Stimulated activated CD8-positive, alpha-beta memory T cell treated with anti-CD3 and anti-CD28 coated beads, Interleukin-12 subunit alpha, Interleukin-12 subunit beta, amount 100 ng/mL, for 4 hours (primary cell): Measurements from ENCODE around the gene TLE2.

ENCODE experiments used
- DNase-seq: peaks from one replicate; pipeline ENCODE4 v3.0.0-alpha.2; 2020; ENCODE audit warnings: low read depth

Gene TLE2

DNA sequence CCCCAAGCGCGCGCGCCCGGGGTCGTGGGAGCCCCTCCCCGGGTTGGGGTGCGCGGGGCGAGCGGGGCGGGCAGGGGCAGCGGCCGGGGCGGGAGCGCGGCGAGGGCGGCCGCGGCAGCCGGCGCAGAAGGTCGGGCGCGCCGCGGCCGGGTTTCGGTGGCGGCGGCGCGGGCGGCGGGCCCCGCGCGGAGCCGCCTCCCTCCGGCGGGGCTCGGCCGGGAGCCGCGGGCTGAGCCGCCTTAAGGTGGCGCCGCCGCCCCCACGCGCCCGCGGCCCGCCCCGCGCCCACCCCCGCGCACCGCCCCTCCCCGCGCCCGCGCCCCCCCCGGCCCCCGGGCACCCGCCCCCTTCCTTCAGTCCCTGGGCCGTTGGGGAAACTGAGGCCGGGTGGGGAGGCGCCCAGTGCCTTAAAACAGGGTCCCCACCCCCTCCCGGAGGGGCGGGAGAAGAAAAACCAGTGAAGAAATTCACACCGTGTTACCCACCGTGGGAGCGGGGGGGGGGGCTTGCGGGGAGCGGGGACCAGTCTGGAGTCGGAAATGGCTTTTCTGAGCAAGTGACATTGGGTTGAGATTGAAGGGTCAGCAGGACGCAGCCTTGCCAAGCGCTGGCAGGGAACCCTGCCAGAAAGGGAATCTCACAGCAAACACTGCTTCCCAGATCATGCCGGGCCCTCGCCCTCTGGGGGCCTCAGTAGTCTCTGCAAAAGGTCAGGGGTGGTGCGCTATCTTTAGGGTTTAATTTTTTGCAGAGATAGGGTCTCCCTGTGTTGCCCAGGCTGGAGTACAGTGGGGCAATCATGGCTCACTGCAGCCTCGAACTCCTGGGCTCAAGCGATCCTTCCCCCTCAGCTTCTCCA is at the start of gene TLE2:
TLE2 (minus strand) TSS at position 216 of the 859 bp plus-strand sequence. CDS start 376 bp downstream, outside the sequence.
- DNase-seq, result no peak

DNA sequence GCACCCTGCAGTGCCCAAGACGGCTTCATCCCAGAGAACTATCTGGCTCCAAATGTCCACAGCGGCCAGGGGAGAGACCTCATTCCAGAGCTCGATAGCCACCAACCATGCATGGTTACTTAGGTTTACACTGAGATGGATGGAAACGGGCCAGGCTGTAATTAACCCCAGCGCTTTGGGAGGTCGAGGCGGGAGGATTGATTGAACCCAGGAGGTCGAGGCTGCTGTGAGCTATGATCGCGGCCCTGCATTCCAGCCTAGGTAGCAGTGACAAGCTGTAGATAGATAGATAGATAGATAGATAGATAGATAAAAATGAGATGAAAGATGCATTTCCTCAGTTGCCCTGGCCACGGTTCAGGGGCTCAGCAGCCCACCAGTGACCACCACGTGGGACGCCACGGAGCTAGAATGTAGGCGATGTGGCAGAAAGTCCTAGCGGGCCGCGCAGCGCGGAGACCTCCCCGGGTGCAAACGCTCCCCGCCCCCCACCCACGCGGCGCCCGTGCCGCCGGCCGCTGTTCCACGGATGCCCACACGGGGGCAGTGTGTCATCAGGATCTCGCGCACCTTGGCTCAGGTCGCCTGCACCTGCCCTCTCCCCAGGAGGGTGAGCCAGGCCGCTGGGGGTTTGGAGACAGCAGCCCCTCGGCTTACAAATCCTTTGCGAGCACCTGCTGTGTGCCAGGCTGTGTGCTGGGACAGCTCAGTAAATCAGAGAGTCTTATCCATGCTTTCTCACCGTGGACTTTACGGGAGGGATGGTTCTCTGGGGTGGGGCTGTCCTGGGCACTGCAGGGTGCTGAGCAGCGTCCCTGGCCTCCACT is 46.7 kb upstream of the TLE2 start:
- peak; percentile 68 for DNase-seq

DNA sequence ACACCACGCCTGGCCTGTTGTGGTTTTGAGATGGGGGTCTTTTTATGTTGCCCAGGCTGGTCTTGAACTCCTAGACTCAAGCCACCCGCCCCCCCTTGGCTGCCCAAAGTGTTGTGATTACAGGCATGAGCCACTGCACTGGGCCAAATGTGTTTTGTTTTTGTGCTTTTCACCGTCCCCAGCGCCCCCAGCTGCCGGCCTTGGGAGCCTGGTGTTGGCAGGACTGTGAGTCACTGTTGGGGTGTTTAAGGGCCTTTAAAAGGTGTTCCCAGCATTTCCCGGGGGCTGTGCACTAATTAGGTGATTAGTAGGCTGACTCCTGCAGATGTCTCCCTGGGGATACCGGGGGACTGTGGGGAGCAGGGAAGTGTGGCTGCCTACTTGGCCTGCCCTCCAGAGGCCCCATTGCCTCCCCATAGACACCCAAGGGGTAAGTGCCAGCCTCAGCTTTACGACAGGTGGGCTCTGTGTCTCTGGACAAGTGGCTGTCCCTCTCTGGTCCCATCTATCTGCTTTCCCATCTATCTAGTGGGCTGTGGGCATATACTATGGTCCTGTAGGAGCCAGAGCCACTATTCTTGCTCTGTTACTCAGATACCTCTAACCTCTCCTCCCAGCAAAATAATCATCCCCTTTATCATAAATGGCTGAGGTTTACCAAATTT is 45.0 kb upstream of the TLE2 start:
- DNase-seq, result no peak

DNA sequence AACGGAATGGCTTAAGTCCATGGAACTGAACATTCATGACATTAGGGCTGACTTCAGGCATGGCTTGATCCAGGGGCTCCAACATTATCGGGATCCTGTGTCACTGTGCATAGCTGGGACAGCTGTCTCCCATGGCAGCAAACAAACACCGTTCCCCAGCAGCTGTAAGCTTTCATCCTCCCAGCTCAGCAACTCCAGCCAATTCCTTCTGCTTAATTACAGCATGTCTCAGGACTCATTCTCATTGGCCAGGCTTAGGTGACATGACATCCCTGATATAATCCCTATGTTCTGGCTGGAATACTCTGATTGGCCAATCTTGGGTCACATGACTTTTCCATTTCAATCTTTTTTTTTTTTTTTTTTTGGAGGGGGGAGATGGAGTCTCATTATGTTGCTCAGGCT is 44.1 kb upstream of the TLE2 start:
- DNase-seq, result no peak

DNA sequence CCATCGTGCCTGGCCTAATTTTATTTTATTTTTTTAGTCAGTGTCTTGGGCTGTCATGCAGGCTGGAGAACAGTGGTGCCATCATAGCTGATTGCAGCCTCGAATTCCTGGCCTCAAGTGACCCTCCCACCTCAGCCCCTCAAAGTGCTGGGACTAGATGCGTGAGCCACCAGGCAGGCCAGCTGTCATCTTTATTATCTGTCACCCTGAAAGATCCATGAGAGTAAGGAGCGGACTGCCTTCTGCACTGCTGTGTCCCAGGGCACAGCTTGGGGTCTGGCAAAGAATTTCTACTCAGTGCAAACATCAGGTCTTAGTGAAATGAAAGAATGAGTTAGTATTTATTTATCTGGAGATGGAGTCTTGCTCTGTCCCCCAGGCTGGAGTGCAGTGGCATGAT is 42.7 kb upstream of the TLE2 start:
- no peak for DNase-seq

DNA sequence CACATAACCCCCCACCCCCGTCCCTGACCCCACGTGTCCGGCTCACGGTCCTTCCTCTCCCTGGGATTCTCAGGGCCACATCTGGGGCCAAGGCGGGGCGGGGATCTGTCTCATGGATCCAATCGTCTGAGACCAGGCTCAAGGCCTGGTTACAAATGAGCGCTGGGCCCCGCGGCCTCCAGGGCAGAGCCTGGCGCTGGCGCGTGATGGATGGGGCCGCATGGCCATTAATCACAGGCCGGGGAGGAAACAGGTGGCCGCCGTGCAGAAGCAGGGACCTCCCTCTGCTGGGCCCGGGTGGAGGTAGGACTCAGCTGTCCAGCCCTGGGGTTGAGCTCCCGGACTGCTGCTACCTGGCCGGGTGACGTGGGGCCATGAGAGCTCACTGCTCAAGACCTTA is 39.0 kb upstream of the TLE2 start:
- no peak for DNase-seq

DNA sequence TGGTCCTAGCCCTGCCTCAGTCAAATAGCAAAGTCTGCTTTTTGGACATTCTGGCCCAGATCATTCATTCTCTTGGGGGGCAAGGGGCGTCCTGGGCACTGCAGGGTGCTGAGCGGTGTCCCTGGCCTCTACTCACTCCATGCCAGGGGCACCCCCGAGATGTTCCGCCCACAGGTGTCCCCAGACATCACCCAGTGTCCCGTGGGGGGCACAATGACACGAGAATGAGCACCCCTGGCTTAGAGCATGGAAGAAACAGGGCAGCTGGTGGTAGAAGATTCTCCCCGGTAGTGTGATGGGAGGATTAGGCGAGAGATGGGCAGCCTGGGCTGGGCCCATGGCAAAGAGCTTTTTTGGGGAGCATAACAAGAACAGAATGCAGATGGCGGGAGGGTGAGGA is 38.5 kb upstream of the TLE2 start:
- DNase-seq, result no peak

DNA sequence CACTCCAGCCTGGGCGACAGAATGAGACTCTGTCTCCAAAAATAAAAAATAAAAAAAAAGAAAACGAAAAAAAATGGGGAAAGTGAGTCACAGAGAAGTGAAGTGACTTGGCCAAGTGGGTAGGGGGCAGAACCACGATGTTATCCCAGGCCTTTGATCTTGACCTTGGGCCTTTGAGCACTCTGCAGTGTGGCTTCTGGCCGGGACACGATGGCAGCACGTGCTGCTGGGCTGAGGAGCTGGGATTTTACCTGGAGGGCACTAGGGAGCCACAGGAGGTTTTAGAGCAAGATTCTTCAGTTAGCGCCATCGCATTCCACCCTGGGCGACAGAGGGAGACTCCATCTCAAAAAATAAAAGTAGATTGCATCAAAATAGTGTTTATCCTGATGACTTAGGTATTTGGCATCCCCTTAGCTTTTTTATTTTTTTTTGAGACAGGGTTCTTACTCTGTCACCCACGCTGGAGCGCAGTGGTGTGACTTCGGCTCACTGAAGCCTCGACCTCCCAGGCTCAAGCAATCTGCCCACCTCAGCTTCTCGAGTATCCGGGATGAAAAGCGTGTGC is 37.5 kb upstream of the TLE2 start:
- no peak for DNase-seq

DNA sequence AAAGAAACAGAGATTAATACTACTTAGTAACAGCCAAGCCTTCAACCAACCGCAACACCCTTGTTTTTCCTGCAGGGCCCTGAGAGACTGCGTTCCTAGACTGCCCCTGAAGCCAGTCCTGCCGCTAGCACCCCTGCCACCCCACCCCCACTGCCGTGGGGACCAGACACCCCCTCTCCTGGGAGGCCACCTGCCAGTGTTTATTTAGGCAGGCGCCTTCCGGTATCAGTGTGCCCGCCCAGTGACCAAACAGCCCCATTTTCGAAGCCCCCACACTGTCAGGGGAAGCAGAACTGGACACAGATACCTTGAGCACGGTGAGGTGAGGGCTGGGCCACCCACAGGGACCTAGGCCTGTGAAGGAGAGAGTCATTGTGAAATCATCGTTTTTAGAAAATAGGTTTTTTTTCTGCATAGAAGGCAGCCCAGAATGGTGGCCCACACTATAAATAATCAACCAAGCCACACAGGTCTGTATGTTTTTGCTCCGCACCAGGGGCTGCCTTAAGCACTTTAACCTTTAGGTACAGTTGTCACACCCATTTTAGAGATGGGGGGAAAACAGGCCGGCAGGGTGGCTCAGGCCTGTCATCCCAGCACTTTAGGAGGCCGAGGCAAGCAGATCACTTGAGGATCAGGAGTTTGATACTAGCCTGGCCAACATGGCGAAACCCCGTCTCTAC is 36.7 kb upstream of the TLE2 start:
- DNase-seq, result no peak

DNA sequence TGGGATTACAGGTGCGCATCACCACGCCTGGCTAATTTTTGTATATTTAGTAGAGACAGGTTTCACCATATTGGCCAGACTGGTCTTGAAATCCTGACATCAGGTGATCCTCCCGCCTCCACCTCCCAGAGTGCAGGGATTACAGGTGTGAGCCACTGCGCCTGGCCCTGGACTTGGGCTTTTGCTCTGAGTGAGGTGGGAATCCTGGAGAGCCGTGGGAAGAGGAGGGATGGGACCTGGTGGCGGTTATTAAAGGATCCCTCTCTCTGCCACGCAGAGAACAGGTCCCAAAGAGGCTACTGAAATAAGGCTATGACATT is 34.9 kb upstream of the TLE2 start:
- no peak for DNase-seq

DNA sequence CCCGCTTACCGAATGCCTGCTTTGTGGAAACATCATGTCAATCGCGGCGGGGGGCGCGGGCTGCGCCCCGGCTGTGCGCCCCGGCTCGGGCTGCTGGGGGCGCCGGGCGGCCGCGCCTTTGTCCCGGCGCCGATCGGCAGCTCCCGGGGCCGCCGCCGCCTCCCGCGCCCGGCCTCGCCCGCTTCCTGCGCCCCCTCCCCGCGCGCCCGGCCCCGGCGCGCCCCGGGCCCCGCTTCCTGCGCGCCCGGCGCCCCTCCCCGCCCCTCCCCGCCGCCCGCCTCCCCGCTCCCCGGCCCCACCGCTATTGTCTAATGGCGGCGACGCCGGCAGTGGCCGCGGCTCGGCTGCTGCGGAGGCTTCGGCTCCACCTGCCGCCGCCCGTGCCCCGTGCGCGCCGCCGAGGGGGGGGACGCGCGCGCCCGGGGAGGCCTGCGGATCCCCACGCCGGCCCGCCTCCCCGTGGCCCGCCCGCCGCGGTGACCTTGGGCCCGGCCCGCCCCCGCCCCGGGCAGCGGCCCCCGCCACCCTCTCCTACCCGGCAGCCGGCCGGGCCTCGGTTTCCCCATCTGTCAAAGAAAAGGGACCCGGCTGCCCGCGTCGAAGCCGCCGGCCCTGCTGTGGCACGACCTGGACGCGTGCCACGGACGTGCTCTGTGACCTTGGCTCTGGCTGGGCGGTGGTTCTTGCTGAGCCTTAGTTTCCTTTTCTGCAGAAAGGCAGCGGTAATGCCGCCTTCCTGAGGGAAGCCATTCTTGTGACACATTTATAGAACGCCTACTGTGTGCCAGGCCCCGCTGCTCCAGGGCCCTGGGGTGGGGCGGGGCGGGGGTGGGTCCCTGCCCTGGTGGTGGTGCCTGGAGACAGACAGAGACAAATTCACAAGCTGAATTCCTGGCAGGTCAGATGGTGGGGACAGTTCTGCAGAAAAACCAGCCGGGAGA is 33.4 kb upstream of the TLE2 start, which contains the start of gene TLE5:
TLE5 (minus strand) TSS at position 331 of the 941 bp plus-strand sequence; CDS start at position 36, 295 bp downstream.
- peak; percentile 59 for DNase-seq

DNA sequence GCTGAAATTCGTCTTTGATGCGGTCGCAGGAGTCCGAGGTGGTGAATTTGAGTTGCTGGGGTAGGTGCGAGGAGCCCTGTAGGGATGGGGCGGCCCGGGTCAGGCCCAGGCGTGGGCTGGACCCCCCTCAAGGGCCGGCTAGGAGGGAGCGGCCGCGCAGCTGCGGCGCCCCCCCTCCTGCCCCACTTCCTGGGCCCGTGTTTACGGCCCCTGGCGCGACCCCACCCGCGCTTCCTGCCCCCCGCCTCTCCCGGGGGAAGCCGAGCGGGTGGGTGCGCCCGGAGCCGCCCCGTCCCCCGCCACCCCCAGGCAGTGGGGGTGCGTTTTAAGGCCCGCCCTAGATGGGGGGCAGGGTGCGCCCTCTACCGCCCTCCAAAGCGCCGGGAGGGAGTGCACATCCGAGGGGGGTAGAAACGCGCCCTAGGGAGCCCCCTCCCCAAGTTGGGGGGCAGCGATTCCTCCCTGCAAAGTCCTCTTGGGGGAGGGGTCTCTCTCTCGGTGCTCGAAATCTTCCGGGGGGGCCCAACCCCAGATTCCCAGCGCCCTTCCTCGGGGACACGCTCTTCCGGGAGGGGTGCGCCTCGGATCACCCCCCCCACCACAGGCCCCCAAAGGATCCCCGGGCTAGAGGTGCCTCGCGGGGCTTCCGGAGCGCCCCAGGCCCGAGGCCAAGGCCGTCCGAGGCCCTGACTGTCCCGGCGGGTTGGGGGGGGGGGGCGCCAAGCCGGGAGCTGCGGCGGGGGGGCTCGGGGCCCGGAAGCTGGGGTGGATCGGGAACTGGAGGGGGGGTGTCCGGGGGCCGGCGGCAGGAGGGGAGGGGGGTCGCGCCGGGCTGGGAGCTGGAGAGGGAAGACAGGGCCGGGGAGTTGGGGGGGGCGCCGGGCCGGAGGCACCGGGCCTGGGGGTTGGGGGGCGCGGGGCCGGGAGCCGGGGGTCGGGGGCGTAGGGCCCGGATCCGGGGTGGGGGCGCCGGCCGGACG is 32.4 kb upstream of the TLE2 start:
- DNase-seq, result peak; percentile 69

DNA sequence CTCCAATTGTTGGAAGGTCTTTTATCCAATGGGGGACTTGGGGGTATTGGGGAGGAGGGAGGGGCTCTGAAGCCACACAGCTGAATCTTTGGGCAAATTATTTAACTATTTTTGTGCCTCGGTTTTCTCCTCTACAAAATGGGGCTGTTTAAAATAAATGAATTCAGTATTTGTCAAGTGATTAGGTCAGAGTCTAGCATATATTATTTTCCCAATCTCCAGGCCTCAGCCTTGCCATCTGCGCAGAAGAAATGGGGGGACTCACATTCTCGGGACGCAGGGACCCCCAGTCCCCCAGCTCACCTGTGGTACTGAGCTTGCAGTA is 31.7 kb upstream of the TLE2 start:
- no peak for DNase-seq

DNA sequence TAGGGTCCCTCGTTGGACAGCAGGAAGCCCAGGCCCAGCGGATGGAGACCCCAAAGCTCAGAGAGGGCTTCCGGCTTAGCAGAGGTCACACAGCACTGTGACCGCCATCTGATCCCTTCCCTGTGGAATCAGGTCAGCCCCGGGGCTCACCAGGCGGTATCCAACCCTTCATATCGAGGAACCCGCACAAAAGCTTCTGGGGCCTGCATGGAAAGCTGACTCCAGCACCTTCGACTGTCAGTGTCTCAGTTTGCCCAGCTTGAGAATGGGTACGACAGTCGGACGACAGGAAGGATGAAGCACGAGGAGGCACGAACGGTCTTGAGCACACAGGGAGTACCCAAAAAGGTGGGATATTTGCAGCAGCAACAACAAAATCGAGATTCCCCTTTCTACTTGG is 30.6 kb upstream of the TLE2 start:
- no peak for DNase-seq

DNA sequence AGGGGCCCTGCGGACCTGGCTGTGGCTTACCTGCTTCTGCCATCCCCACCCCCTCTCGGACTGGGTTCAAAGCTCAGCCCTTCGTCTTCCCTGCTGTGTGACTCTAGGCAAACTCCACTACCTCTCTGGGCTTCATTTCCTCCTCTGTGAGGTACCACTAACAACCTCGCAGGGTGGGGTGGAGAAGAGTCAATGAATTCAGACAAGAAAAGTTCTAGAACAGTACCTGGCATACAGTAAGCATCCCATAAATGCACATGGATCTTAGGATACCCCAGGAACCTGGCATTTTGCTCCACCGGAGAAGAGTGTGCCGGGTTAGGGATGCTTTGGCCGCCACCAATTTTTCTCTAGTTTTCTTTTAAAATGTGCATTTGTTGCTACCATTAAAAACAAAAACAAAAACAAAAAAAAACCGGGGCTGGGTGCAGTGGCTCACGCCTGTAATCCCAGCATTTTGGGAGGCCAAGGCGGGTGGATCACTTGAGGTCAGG is 29.8 kb upstream of the TLE2 start:
- no peak for DNase-seq

DNA sequence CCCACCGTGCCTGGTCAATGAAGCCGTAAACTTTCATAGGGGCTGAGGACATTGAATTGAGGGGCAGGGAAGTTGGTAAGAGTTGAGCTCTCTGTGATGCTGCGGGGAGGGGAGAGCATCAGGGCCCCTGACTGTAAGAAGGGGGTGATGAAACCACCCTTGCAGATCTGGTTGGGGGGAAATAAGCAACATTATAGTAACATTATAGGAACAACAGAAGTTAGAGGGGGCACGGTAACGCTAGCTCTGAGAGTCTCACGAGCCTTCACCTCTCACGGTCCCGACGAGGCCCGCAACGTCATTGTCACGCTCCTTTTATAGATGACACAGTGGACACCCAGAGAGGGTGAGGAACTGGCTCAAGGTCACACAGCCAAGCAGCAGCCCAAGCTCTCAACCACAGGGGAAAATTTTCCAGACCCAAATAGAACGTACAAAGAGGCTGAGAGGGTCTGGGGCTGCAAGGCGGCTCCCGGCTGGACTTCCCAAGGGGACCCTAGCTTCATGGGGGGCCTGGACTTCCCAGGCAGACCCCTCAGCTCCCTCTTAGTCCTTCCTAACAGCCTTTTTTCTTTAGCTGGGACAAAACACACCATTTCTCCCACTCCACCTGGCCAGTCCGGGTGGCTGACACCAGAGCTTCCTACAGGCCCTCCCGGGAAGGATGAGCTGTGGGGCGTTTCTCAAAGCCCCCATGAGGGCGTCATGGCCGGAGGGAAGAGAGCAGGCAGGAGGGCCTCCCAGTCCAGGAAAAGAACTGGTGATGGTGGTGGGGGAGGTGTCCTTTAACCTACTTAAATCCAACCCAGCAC is 29.1 kb upstream of the TLE2 start:
- DNase-seq, result no peak

DNA sequence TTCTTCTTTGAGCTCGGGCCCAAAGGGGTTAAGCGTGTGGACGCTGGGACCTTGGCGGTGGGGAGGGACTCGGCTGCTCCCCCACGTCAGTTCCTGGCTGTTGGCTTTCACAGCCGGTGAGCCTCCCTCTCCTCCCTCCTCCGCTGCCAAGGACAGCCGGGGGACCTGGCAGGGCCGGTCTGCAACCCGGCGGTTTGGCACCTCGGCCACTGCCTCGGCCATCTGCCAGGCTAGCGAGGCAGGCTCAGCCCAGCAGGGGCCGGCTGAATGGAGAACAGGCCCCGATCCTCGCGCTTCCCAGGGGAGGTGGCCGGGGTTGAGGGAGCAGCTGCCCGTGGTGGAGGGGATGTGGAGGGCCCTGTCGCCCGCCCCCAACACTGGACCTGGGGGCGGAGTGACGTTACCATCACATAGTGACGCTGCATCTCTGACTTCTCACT is 28.2 kb upstream of the TLE2 start:
- DNase-seq, result no peak

DNA sequence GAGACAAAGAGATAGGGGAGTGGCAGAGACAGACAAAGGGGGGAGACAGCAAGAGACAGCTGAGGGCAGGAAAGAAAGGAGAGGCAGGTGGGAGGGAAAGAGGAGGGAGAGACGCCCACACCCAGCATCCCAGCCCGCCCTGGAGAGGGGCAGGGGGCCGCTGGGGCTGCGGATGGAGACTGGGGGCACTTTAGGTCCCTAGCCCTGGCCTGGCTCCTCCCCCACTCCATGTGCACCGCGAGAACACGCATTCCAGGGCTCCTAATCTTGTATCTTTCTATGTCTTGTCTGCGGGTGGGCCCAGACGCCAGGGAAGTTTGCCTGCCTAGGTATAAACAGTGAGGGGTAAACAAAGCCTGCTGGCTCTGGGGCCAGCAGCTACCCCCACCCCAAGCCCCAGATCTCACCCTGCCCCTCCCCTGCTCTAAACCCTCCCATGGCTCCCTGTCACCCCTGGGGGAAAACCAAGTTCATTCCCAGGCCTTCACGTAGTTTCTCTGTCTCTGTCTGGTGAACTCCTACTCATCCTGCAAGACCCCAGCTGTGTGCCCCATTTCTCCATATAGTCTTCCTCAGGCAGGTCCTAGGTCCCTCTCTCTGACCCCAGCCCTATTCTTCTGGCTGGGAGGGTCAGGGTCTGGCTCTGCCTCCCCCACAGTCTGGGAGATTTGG is 27.5 kb upstream of the TLE2 start:
- no peak for DNase-seq
